Measurements from ENCODE around the gene DOCK8.

The DOCK8 gene

GRCh38 chr9:304106-304505, 89.4 kb downstream of the DOCK8 start:
- no peak for TF ChIP-seq CTCF (IDR thresholded peaks at IDR 0.05)

GRCh38 chr9:304519-305185, 90.0 kb downstream of the DOCK8 start:
- no peak for TF ChIP-seq CTCF (IDR thresholded peaks at IDR 0.05)

GRCh38 chr9:306907-307306, 92.2 kb downstream of the DOCK8 start:
- no peak for TF ChIP-seq CTCF (IDR thresholded peaks at IDR 0.05)

- no peak for TF ChIP-seq CTCF (IDR thresholded peaks at IDR 0.05)
These were observed 97.2 kb downstream of the DOCK8 start for GRCh38 chr9:311841-312240.

- TF ChIP-seq CTCF (IDR thresholded peaks at IDR 0.05): no peak
These were observed 98.1 kb downstream of the DOCK8 start for GRCh38 chr9:312596-313320.

GRCh38 chr9:316382-316965, 101.8 kb downstream of the DOCK8 start:
- 0 out of 2 replicates have a peak, but pooled peaks have one; percentile 12 for TF ChIP-seq CTCF (IDR thresholded peaks at IDR 0.05)

- TF ChIP-seq CTCF (IDR thresholded peaks at IDR 0.05): no peak
These were observed 104.0 kb downstream of the DOCK8 start for GRCh38 chr9:318646-319045.
